Amygdala (tissue), 56 donors: ENCODE measurements around the gene PXDN.
"Not testable (repeated sequence)": the region's sequence is repeated elsewhere in the genome, so short reads cannot be mapped to it uniquely, and the experiment has no call there.

Experiments used
- DNase-seq, 56 donors: peaks; one replicate each; lab custom pipeline; 2025; lab: John Stamatoyannopoulos, UW

Gene PXDN, protein sequence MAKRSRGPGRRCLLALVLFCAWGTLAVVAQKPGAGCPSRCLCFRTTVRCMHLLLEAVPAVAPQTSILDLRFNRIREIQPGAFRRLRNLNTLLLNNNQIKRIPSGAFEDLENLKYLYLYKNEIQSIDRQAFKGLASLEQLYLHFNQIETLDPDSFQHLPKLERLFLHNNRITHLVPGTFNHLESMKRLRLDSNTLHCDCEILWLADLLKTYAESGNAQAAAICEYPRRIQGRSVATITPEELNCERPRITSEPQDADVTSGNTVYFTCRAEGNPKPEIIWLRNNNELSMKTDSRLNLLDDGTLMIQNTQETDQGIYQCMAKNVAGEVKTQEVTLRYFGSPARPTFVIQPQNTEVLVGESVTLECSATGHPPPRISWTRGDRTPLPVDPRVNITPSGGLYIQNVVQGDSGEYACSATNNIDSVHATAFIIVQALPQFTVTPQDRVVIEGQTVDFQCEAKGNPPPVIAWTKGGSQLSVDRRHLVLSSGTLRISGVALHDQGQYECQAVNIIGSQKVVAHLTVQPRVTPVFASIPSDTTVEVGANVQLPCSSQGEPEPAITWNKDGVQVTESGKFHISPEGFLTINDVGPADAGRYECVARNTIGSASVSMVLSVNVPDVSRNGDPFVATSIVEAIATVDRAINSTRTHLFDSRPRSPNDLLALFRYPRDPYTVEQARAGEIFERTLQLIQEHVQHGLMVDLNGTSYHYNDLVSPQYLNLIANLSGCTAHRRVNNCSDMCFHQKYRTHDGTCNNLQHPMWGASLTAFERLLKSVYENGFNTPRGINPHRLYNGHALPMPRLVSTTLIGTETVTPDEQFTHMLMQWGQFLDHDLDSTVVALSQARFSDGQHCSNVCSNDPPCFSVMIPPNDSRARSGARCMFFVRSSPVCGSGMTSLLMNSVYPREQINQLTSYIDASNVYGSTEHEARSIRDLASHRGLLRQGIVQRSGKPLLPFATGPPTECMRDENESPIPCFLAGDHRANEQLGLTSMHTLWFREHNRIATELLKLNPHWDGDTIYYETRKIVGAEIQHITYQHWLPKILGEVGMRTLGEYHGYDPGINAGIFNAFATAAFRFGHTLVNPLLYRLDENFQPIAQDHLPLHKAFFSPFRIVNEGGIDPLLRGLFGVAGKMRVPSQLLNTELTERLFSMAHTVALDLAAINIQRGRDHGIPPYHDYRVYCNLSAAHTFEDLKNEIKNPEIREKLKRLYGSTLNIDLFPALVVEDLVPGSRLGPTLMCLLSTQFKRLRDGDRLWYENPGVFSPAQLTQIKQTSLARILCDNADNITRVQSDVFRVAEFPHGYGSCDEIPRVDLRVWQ (N-terminal part only)

DNA sequence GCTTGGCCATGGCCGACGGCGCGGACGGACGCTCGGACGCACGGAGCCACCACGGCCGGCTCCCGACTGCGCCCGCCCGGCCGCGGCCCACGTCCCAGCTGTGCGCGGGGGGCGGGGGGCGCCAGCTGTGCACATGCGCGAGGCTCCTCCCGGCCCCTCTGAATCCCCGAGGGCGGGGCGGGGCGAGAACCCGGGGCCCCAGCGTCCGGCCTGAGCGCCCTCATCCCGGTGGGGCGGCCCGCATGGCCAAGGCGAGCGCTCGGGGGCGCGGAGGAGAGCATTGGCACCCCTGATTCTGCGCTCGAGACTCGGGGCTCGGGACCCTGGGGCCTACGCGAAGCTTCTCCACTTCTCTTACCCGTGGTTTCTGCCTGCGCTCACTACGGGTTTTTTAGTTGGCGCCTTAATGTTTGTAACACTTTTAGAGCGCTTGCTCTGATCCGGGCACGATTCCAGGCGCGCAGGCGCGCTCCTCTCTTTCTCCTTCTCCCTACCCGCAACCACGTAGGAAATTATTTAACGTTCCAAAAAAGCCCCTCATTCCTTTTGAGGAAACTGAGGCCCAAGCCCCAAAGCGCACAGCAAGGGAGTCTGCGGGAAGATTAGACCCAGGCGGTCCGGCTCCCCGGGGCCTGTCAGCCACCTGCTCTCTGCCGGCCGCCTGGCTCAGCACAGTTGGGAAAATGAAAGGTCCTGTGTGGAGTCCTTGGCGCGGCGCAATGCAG, at the start of gene PXDN:
TSS of gene PXDN (minus strand) at position 70 of the 725 bp plus-strand sequence. CDS start at position 10, 60 bp downstream.
- DNase-seq: peak in 5 of 56 donors; percentile 12 to 35 (median 24)

DNA sequence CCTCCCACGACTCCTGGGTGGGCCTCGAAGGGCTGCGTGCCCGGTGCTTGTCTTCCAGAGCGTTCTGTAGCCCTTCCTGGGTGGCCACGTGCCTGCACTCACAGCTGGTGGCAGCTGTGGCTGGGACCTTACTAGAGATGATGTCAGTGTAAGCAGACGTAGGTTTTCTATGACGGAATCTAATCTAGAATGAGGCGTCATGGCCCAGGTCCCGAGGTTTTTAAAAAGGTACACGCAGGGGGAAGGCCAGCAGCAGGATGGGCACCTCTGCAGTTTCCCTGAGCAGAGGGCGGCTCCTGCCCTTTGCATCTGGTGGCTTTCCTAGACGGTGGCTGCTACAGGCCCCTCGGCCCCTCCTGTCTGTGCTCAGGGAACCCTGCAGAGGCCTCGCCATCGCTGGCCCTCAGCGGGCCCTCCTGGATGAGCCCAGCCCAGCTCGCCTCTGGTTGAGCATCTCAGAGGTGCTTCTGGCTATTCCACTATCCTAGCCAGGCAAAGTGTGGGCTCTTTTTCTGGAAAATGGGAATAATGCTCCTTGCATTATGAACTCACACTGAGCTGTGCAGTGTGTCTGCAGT, 49.6 kb upstream of the PXDN start:
- no peak for DNase-seq

DNA sequence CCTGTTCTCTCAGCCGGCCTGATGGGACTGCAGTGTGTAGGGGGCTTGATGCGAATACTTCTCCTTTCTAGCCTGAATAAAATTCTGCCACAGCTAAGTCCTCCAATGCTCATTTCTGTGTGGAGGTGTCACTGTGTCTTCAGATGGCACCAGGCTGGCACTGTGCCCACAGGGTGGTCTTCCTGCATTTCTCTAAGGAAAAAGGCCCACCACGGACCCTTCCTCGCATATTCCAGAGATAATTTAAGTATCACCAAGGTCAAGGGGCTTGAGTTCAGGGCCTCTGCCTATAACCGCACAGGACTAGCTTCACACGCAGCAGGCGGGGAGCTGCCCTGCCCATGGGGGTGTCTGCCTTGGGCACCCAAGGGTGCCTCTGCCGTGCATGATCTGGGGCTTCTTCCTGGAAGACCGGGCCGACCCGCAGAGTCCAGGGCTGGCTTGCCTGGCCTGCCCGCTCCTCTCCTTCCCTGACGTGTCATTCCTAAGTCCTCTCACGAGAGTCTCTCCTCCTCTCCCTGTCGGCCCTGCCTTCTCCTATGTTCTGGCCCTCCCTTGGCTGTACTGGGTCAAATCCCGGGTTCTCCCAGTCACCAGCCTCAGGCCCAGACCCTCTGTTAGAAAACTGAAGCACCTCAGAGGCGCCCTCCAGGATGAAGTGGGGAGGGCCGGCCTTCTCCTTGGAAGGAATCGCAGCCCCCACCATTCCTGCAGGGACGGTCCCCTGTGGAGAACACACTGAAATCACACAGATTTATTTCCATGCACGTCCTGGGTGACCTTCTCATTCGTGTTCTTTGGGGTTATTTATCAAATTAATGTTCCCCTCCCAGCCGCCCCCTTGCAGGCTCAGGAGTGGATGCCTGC, 48.9 kb upstream of the PXDN start:
- DNase-seq: no peak

DNA sequence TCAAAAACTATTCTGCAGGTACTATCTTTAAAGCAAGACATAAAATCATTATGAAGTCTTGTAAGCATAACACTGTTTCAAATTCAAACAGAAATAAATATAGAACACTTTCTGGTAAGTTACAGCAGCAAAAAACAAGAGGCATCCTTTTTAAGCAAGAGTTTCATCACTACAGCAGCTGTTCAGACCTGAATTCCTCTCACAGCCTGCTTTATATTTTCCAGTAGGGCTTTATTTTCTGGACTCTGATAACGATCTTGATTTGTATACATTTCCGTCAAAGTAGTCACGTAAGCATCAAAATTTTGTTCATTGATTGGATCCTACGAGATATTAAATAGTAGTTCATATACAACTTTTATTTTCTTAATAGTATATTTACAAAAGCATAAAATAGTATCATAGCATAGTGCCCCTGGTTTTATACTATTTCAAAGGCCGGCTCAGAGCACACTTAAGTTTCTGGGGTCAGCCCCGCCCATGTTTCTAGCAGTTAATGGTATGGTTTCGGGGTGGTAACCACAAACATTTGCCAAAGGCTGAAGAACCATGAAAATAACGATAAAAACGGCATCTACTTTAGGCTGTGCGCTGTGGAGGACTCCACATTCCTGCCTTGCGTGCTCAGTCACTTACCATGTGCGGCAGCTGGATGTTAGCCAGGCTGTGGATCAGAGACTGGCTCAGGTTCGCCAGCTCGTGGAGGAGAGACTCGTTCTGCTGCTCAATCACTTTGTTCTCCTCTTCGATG, 47.5 kb upstream of the PXDN start:
- no peak for DNase-seq

DNA sequence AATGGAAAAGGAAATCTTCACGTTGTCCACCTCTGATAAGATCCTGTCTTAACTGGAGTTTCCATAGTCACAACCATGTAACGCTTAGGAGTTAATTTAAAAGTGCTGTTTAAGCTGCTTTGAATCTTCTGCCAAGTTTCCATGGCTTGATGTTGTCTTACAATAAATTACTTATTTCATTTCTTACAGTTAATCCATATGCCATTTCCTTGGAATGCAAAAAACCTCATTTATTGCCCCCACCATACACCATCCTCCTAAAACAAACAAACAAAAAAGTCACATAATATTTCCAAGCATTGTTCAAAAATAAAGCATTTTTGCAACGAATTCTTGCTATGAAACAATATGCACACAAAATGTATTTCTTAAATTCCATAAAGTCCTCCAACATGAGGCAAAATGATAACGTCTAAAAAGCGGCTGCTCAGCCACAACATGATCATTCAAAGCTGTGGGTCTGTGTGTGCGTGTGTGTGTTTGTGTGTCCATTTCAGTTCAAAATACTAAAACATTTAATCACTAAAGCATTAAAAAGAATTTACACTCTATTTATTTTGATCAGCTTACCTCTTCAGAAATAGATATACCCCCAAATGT, 46.8 kb upstream of the PXDN start:
- DNase-seq: no peak

DNA sequence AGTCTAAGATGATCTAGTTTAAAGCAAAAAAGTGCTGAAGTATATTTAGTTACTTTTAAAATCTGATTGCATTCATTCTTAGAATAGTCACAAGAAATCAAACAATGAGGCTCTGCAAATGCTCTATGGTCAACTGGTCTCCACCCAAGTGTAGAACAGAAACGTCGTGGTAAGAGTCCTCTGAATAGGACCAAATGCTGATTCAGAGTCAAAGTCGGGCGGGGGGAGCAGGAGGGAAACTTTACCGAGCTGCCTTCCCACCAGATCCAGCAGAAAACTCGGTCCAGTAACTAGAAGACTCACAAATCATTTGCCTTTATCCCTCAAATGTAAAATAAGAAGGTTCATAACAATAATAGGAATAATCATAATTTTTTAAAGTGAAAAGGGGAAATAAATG, 46.2 kb upstream of the PXDN start:
- no peak for DNase-seq

DNA sequence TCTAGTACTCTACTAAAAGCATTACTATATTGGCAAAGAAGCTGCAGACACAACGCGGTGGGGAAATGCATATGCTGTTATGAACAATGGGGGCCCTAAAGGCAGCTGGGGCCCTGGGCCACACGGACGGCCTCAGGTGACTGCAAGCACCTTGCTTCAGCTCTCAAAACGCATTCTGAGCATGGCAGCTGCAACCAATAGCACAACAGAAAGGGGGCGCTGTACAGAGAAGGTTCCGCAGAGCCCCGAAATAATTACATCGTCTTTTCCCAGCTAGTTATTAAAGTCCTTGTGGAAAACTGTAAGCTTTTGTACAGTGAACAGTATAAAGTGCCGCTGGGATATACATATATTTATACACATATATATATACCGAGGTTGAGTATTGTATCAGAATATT, 45.3 kb upstream of the PXDN start:
- DNase-seq: no peak

DNA sequence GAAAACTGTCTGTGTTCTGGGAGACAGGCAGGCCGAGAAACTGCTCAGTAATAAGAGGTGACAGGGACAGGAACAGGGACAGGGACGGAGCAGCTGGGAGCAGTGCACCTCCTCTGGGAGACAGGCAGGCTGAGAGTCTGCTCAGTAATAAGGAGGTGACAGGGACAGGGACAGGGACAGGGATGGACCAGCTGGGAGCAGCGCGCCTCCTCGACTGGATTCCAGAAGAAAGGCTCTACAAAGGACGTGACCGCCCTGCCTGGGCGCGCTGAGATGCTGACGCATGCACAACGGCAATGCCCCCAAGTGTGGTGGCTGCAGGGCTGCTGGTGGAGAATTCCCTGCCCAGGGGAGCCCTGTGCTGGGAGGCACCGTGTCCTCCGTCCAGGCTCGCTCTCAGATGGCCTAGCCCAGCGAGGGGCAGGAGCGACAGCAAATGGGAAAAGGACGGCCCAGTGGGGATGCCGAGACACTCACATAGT, 44.2 kb upstream of the PXDN start:
- DNase-seq: no peak

DNA sequence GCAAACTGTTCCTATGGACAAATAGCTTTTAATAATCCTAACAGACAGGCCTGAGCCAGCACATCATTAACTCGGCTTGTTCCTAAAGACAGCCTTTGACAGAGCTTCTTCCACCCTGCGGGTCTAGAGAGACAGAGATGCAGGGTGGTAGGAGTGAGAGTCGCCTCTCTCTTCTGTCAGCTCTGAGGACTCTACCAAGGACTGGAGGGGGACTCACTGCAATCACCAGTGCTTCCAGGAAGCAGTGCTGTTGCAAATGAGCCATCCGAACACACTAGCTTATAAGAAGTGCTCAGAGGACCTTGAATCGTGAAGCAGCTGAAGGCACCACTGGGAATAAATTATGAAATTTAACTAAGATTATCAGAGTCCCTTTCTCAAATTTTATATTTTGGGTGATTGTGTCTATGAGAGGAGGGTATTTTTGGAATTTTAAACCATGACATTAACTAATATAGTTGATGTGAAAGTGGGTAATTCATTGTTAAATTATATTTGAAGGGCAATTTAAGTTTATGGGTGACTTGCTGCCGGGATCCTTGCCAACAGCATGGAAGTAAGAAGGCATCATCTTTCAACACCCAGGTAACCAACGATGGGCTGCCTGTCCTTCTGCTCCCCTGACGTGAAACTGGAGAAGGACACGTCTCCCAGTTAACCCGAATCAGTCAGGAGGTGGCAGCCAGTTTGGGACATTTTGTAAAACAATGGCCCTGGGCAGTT, 43.6 kb upstream of the PXDN start:
- no peak for DNase-seq

DNA sequence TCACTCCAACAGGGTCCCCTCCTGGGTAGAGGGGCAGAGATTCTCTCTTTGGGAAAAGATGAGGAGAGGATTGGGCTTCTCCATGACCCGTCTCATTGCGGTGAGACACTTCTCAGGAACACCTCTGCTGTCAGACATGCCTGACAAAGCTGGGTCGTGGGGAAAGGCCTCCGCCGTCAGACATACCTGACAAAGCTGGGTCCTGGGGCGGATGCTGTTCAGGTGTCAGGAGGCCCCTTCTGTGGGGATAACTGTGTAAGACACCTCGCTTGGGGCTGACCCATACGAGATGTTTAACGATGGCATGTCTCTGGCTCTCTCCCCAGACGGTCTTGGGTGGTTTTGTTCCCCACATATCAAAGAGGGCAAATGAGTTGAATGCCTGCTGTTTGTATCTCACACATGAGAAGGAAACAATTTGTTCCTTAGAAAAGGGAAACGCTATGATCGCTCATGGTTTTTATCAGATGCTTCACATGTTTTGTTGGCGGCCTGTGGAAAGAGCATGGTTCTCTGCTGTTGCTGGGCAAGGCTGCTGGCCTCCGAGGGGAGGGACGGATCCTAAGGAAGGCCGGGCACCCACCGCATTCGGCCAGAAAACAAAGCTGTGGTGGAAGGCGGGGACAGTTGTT, 40.8 kb upstream of the PXDN start:
- no peak for DNase-seq

DNA sequence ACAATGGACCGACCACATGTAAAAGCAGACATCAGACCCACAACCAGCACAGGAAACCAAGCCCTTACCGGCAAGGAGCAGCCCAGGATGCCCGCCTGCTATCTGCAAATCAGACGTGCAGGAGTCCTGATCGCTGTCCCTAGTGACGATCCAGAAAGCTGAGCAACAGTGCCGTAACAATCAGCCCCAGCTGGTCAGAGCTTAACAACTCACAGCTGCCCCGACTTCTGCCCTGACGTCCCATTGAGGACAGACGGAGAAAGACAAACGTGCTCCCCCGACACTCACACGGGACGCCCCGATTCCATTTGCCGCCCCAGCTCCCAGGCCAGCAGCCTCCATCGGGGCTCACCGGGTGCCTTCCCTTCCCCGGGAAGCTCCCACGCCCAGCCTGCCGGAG, 39.8 kb upstream of the PXDN start:
- DNase-seq: peak in 1 of 56 donors; percentile 3

DNA sequence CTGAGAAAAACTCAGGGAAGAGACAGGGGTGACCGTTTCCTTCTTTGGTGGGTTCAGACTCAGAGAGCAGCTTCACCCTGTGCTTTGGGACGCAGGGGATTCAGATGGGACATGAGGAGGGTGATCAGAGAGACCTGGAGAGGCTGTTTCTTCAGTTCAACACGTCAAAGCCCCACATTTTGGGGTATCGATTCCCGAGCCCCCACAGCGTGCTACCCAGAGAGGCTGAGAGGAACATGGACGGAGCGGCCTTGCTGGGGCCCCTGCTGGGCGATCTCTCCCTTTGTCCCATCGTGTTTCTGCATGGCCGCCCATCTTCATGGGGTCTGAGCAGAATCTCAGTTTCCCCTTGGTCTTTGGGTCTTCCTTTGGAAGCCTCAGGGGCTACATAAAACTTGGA, 38.2 kb upstream of the PXDN start:
- no peak for DNase-seq

DNA sequence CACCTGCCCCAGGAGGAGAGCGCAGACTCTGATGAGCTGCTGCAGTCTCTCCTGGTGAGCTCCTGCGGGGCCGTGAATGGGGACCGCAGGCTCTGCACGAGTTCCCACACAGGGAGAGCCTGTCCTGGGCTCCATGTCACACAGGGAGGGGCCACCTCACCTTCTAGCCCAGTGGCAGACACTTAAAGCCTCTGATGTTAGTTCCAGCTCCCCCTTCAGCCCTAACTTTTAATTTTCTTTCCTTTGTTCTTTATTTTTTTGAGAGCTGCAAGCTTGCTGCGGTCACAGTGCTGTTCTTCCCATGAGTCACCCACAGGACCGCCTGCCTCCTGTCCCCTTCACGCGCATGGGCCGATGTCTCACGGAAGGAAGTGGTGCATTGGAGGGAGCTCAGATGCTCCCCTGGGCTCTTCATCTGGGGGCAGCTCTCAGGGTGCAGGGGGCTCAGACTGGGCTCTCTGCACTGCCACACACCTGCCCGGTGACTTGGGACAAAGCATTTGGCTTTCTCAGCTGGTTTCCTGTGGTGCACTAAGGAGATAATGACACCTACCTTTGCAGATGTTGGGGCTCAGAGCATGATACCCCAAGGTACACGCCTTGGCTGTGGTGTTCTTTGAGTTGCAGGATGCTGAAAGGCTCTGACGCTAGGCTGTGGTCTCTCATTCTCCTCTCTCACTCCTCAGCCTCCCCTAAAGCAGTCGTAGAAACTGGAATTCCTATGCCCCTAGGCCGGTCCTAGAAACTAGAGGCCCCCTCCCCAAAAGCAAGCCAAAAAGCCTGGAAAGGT, 37.2 kb upstream of the PXDN start:
- no peak for DNase-seq

DNA sequence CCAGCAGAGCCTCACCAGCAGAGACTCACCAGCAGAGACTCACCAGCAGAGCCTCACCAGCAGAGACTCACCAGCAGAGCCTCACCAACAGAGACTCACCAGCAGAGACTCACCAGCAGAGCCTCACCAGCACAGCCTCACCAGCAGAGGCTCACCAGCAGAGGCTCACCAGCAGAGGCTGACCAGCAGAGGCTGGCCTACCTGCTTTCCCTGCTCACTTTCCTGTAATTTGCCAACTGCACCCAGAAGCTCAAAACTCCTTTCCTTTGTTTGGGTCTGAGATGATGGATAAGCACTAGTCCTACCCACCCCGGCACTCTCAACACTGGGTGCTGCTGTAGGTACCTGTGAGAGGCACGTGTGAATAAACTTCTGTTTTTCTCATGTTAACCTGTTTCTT, 36.4 kb upstream of the PXDN start:
- no peak for DNase-seq

DNA sequence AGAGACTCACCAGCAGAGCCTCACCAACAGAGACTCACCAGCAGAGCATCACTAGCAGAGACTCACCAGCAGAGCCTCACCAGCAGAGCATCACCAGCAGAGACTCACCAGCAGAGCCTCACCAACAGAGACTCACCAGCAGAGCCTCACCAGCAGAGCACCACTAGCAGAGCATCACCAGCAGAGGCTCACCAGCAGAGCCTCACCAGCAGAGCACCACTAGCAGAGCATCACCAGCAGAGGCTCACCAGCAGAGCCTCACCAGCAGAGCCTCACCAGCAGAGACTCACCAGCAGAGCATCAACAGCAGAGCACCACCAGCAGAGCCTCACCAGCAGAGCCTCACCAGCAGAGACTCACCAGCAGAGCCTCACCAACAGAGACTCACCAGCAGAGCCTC, 35.7 kb upstream of the PXDN start:
- DNase-seq: not testable (repeated sequence)
